ENCODE measurements around the gene ESF1. TPM values are rescaled to one million over a fixed set of nuclear protein-coding genes. Genes with fewer than 3 reads are reported as not detected.

The ESF1 gene
- total and polyA plus RNA-seq, 11 donors: 8.9 to 19.0 (median 14.0) TPM

GRCh38 chr20:13817342-13817741 is 32.6 kb upstream of the ESF1 start:
- Histone ChIP-seq H3K4me3 (no peak overlapping the region), H3K27ac (no peak overlapping the region), H3K4me1 (no peaks in the 10 kb centered on the region), H3K36me3 (peaks cover 0 to 72% (median 65%) of the 10 kb centered on the region in 9 donors), H3K9me3 (peaks cover 0 to 10% (median 0%) of the 10 kb centered on the region in 12 donors), H3K27me3 (no peaks in the 10 kb centered on the region)
- DNase-seq (no peak), ATAC-seq (no peak)
- intact Hi-C loops (cut with DNase I): loop anchor here in 1 of 10 donors (2.0 kb wide), 1 partner anchor 237 kb away; no protein-coding TSS in a partner anchor
- TF ChIP-seq POLR2A (IDR thresholded peaks at IDR 0.05) (no peak), CTCF (IDR thresholded peaks at IDR 0.05) (no peak)

- no peak for ATAC-seq
- no peak overlapping the region for H3K27ac ChIP-seq
- H3K4me3 ChIP-seq: no peak overlapping the region
- no peaks in the 10 kb centered on the region for H3K4me1 ChIP-seq
- peaks cover 0 to 8% (median 0%) of the 10 kb centered on the region in 12 donors for H3K9me3 ChIP-seq
- TF ChIP-seq POLR2A (IDR thresholded peaks at IDR 0.05) (no peak), CTCF (IDR thresholded peaks at IDR 0.05) (no peak)
- H3K27me3 ChIP-seq: no peaks in the 10 kb centered on the region
- WGBS, 4 donors: 85 to 88% (median 86%) methylated on average over 3 of the region's 3 CpGs
- DNase-seq: no peak
- intact Hi-C loops (cut with DNase I): loop anchor here in 1 of 10 donors (2.0 kb wide), 1 partner anchor 238 kb away; no protein-coding TSS in a partner anchor
- H3K36me3 ChIP-seq: peaks cover 0 to 78% (median 71%) of the 10 kb centered on the region in 9 donors
These were observed 32.0 kb upstream of the ESF1 start for GRCh38 chr20:13816757-13817156.

GRCh38 chr20:13814672-13815071 is 30.0 kb upstream of the ESF1 start:
- TF ChIP-seq CTCF (IDR thresholded peaks at IDR 0.05) (no peak), POLR2A (IDR thresholded peaks at IDR 0.05) (no peak)
- intact Hi-C loops (cut with DNase I): no loop called here
- Histone ChIP-seq H3K4me3 (no peak overlapping the region), H3K4me1 (peaks cover 0 to 2% (median 0%) of the 10 kb centered on the region in 12 donors), H3K36me3 (peaks cover 0 to 98% (median 92%) of the 10 kb centered on the region in 9 donors), H3K9me3 (no peaks in the 10 kb centered on the region), H3K27ac (no peak overlapping the region), H3K27me3 (no peaks in the 10 kb centered on the region)
- DNase-seq (no peak), ATAC-seq (peak in 1 of 4 donors; percentile 23)
- WGBS, 4 donors: 66 to 89% (median 85%) methylated on average over 4 of the region's 4 CpGs

GRCh38 chr20:13813910-13814309 is 29.2 kb upstream of the ESF1 start:
- Histone ChIP-seq H3K27ac (no peak overlapping the region), H3K9me3 (no peaks in the 10 kb centered on the region), H3K4me1 (peaks cover 0 to 9% (median 0%) of the 10 kb centered on the region in 12 donors), H3K4me3 (no peak overlapping the region), H3K27me3 (no peaks in the 10 kb centered on the region), H3K36me3 (peaks cover 0 to 100% (median 99%) of the 10 kb centered on the region in 9 donors)
- no peak for ATAC-seq
- TF ChIP-seq POLR2A (IDR thresholded peaks at IDR 0.05): no peak
- TF ChIP-seq CTCF (IDR thresholded peaks at IDR 0.05): no peak
- intact Hi-C loops (cut with DNase I): no loop called here
- 69 to 88% (median 80%) methylated on average over 3 of the region's 3 CpGs for WGBS, 4 donors
- no peak for DNase-seq
